K562 (cell line): Measurements from ENCODE around the gene RETSAT.

Source experiments
- CHD2 ChIP-seq: IDR thresholded peaks from 2 replicates; pipeline ENCODE4 v1.6.1; 2011; ENCODE audit warnings: low read depth, low read length
- NFATC3 ChIP-seq: fragments of 450-650 bp; IDR thresholded peaks from 2 replicates; pipeline ENCODE4 v1.6.1; 2017; ENCODE audit warnings: mild to moderate bottlenecking
- NFE2L1 ChIP-seq: fragments of 450-650 bp; IDR thresholded peaks from 2 replicates; pipeline ENCODE4 v1.6.1; 2016; ENCODE audit warnings: missing genetic modification characterization, low read depth, mild to moderate bottlenecking, missing compliant biosample characterization, moderate library complexity, borderline replicate concordance
- POLR2AphosphoS5 ChIP-seq: IDR thresholded peaks from 2 replicates; pipeline ENCODE4 v1.6.1; 2011; ENCODE audit warnings: mild to moderate bottlenecking, low read depth, low read length, moderate library complexity; ENCODE audit not compliant: control insufficient read depth, insufficient read depth
- SMARCC2 ChIP-seq: fragments of 450-650 bp; IDR thresholded peaks from 2 replicates; pipeline ENCODE4 v1.6.1; 2017; ENCODE audit warnings: antibody characterized with exemption, moderate library complexity, mild to moderate bottlenecking, low read depth
- TARDBP ChIP-seq: fragments of 450-650 bp; IDR thresholded peaks from 2 replicates; pipeline ENCODE4 v1.6.1; 2016

DNA sequence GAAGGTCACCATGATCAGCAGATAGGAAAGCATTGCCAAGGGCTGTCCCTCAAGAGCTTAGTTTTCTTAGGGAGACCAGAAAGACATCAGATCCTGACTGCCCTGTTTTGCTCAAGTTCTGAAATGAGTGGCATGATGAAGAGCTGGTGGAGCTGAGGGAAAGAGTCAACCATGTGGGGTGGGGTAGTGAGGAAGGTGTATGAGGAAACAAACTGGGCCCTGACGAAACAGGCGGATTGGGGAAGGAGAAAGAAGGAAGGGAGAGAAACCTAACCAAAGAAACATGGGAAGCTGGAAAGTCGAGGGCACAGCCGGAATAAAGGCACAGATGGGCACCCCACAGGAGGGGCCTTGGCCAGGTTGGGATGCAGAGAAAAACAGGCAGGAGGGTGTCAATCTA is 34.5 kb downstream of the RETSAT start:
- TF ChIP-seq TARDBP (no peak), NFATC3 (no peak), CHD2 (no peak), POLR2AphosphoS5 (no peak), SMARCC2 (no peak), NFE2L1 (tag) (no peak)
